AG04450 (cell line): ENCODE results near the gene SNX33. TPM values are rescaled to one million over a fixed set of nuclear protein-coding genes. Genes with fewer than 3 reads are reported as not detected.

Experiments
- CTCF ChIA-PET: fragments of 300-600, 350-600 bp; formaldehyde crosslinking; extraction: SDS; loops from one replicate; lab custom pipeline; 2022; ENCODE audit warnings: antibody characterized with exemption, inconsistent platforms; lab: Charles Lee
- POLR2A ChIA-PET: fragments of 350-600 bp; formaldehyde crosslinking; extraction: SDS; loops from one replicate; lab custom pipeline; 2021; ENCODE audit warnings: antibody characterized with exemption, inconsistent platforms; lab: Yijun Ruan, JAX
- DNase-seq: peaks from one replicate; pipeline ENCODE4 v3.0.0-alpha.2; 2011; ENCODE audit warnings: low read depth, low spot score
- H3K27ac ChIP-seq: one replicate; pipeline ENCODE4 v1.5.1; 2012; ENCODE audit warnings: low read depth, low read length, control low read depth
- H3K27me3 ChIP-seq: one replicate; pipeline ENCODE4 v1.6.0; 2012; ENCODE audit warnings: low read length; ENCODE audit not compliant: control insufficient read depth, insufficient read depth
- H3K4me3 ChIP-seq: 2 replicates; pipeline ENCODE4 v1.5.1; 2011; ENCODE audit warnings: mild to moderate bottlenecking, low read depth, low read length, control low read depth
- H3K9me3 ChIP-seq: 2 replicates; pipeline ENCODE4 v1.5.1; 2012; ENCODE audit warnings: low read length; ENCODE audit not compliant: control insufficient read depth, insufficient read depth
- polyA plus RNA-seq: library from polyadenylated mRNA; depleted of rRNA; stranded (reverse); fragments of >200 nt; gene quantifications from 2 replicates; pipeline ENCODE4 v1.2.3, GENCODE V29; 2011
- TF ChIP-seq, protein P1 (sequence below): IDR thresholded peaks from 2 replicates; pipeline ENCODE4 v1.5.1; 2011; ENCODE audit warnings: low read depth, low read length, control low read depth, inconsistent platforms

The SNX33 gene
- polyA plus RNA-seq, 1 experiment, result 14.2 TPM

DNA sequence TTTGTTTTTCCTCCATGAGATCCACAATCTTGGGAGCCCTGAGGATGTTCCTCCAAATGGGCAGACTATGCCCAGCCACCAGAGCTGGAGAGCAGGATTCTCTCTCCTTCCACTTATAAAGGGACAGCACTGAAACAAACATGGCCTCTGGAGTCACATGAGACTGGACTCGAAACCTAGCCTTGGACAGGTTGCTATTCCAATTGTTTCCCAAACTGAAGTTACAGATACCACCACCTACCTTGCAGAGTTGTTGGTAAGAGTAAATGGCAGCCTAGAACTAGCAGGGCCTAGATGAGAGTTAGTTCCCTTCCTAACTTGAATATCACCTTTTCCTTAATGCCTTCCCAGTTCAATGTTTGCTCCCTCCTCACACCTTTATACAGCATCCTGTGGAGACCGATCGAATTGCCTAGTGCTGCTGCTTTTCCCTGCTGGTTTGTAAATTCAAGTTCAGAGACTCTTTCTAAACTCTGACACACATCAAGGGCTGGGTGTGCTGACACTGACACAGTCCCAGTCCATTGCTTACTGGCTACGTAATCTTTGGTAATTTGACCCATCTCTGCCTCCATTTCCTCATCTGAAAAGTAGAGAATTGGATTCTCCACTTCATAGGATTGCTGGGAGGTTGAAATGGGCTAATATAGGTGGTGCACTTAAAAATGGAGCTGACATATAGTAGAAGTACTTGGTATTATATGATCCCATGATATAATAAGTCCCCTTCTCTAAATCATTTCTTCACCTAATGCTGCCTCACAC lies 10.3 kb upstream of the SNX33 start:
- Histone ChIP-seq H3K27me3 (no peaks in the 10 kb centered on the region), H3K27ac (no peak overlapping the region), H3K4me3 (peak overlapping the region; percentile 98), H3K9me3 (peaks cover 3% of the 10 kb centered on the region; the same call in 1 of the 2 replicates)
- TF ChIP-seq, protein P1, sequence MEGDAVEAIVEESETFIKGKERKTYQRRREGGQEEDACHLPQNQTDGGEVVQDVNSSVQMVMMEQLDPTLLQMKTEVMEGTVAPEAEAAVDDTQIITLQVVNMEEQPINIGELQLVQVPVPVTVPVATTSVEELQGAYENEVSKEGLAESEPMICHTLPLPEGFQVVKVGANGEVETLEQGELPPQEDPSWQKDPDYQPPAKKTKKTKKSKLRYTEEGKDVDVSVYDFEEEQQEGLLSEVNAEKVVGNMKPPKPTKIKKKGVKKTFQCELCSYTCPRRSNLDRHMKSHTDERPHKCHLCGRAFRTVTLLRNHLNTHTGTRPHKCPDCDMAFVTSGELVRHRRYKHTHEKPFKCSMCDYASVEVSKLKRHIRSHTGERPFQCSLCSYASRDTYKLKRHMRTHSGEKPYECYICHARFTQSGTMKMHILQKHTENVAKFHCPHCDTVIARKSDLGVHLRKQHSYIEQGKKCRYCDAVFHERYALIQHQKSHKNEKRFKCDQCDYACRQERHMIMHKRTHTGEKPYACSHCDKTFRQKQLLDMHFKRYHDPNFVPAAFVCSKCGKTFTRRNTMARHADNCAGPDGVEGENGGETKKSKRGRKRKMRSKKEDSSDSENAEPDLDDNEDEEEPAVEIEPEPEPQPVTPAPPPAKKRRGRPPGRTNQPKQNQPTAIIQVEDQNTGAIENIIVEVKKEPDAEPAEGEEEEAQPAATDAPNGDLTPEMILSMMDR, result no peak
- no peak for DNase-seq
- CTCF ChIA-PET, result interaction anchor here (0.8 to 2.0 kb wide), 14 partner anchors 8 to 192 kb away, joined by 3 to 12 read pairs (median 4); partner anchors contain the start of genes SNUPN and SNX33
- POLR2A ChIA-PET, result interaction anchor here (1.1 to 3.5 kb wide), 4 partner anchors 10 to 36 kb away, joined by 4 to 28 read pairs (median 18); partner anchors contain the start of genes SNUPN and SNX33

DNA sequence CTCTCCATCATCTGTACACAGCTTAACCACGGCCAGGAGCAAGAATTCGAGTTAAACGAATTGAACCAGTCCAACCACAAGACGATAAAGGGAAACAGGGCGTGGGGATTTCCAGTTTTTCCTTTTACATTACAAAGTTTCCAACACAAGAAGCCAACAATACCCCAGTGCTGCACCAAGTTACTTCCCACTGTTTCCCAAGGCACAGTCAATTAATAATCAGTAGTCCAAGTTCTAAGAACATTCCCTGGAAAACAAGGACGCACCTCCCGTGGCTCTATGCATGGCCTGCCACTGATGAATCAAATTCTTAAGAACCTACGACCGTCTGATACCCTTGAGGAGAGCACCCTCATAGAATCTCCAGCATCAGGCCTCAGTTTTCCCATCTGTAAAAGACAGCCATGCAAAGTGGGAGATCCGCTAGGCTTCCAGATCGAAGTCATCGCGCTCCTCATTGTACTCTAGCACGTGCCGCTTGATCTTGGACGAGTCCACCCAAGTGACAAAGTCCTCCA lies 8.5 kb upstream of the SNX33 start:
- Histone ChIP-seq H3K9me3 (peaks cover 3% of the 10 kb centered on the region; the same call in 1 of the 2 replicates), H3K27me3 (no peaks in the 10 kb centered on the region), H3K4me3 (peak overlapping the region; percentile 98), H3K27ac (peak overlapping the region; percentile 68)
- DNase-seq, result no peak
- POLR2A ChIA-PET, result interaction anchor here (1.0 to 3.5 kb wide), 9 partner anchors 14 to 204 kb away, joined by 3 to 26 read pairs (median 5); partner anchors contain the start of genes SIN3A, SNUPN and UBE2Q2
- CTCF ChIA-PET, result interaction anchor here (0.8 to 2.0 kb wide), 5 partner anchors 12 to 45 kb away, joined by 4 to 10 read pairs (median 5); no protein-coding TSS in a partner anchor
- TF ChIP-seq, protein P1, result no peak

GRCh38 chr15:75639709-75640482 lies 7.8 kb upstream of the SNX33 start, which contains the start of gene IMP3:
TSS of gene IMP3 (minus strand) at chr15:75640224. CDS start at chr15:75640168, 56 bp downstream.
- H3K4me3 ChIP-seq, result peak within 1 kb of the TSS; percentile 98
- ChIA-PET POLR2A (interaction anchor here (0.8 to 3.5 kb wide), 10 partner anchors 14 to 203 kb away, joined by 3 to 26 read pairs (median 5); partner anchors contain the start of genes SIN3A, SNUPN and UBE2Q2), CTCF (interaction anchor here (1.6 kb wide), 1 partner anchor 125 kb away, joined by 3 read pairs; no protein-coding TSS in a partner anchor)
- TF ChIP-seq, protein P1, result no peak
- H3K27me3 ChIP-seq, result no peaks in the 10 kb centered on the region
- H3K9me3 ChIP-seq, result peaks cover 3% of the 10 kb centered on the region; the same call in 1 of the 2 replicates
- peak within 1 kb of the TSS; percentile 85 for H3K27ac ChIP-seq
- peak; percentile 85 for DNase-seq

DNA sequence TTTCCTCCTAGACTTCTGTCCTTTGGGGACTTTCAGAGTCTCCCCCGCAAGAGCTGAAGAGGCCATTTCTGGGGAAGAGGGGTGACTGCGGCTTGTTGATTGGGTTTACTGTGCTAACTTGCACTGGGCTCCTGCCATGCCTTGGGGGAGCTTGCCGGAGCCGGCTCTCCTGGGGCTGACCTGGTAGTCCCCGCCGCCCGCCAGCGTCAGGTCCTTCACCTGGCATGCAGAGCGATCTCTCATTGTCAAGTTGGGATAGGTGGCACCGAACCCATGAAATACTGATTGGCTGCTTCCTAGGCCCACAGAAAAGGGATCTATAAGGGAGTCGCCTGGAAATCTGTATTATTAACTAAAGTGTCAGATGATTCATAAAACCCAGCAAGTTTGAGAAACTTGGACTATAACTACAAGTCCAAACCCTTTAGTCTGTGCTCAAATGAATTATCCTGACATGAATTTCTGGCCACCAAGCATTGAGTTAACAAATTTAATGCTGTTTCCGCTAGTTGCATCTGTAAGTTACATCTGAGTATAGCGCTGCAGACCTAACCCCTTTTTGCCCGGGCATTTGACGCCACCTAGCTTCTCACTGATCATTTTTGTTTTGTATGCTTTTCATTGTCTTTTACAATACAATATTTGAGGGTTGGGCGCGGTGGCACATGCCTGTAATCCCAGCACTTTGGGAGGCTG lies 7.1 kb upstream of the SNX33 start:
- CTCF ChIA-PET, result interaction anchor here (0.8 to 1.6 kb wide), 2 partner anchors 44 to 126 kb away, joined by 3 read pairs; no protein-coding TSS in a partner anchor
- DNase-seq, result no peak
- POLR2A ChIA-PET, result interaction anchor here (0.8 to 3.5 kb wide), 8 partner anchors 15 to 189 kb away, joined by 3 to 26 read pairs (median 5); partner anchors contain the start of genes SIN3A and SNUPN
- Histone ChIP-seq H3K27ac (peak overlapping the region; percentile 85), H3K9me3 (peaks cover 3% of the 10 kb centered on the region; the same call in 1 of the 2 replicates), H3K4me3 (peak overlapping the region; percentile 98), H3K27me3 (no peaks in the 10 kb centered on the region)
- TF ChIP-seq, protein P1, result peak; percentile 31
